GM18520 (cell line): ENCODE data around the gene MKS1.

Source experiments
- ATAC-seq: cut with Tn5 transposase; IDR thresholded peaks from one replicate; pipeline ENCODE4 v1.9.1; 2021; ENCODE audit not compliant: unreplicated experiment

The MKS1 gene

DNA sequence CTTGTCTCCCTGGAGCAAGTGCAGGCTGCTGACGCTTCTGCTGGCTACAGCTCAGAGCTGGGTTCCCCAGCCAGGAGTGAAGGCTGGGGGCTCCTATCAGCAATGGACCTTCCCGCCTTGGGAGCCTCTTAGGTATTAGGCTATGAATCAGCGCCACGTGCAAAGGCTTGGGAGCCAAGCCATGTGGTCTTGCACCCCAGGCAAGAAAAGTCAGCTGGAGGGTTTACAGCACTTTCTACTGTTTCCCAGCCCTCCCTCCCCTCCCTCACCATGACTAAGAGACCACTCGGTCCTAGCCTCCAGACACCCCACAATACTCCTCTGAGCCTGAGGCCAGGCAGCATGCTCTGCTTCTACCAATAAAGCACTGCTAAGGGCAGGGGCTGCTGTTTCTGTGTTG is 14.3 kb downstream of the MKS1 start:
- no peak for ATAC-seq

DNA sequence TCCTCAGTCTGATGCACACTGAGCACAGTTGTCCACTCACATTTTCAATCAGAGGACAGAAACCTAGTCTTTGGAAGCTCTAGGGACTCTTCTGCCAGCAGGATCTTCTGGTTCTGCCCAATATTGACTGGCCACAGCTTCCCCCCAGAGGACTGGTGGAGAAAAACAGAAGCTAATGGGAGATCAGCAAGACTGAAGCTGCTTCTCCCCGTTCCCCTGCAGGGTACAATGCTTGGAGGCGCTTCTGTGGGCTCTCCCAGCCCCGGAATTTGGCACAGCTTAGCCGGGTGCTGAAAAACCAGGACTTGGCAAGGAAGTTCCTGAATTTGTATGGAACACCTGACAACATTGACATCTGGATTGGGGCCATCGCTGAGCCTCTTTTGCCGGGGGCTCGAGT is 16.2 kb downstream of the MKS1 start:
- no peak for ATAC-seq

- ATAC-seq = no peak
Measured at GRCh38 chr17:58200024-58200633, 18.9 kb downstream of the MKS1 start.

- ATAC-seq = no peak
Measured at GRCh38 chr17:58196610-58197009, 22.4 kb downstream of the MKS1 start.

DNA sequence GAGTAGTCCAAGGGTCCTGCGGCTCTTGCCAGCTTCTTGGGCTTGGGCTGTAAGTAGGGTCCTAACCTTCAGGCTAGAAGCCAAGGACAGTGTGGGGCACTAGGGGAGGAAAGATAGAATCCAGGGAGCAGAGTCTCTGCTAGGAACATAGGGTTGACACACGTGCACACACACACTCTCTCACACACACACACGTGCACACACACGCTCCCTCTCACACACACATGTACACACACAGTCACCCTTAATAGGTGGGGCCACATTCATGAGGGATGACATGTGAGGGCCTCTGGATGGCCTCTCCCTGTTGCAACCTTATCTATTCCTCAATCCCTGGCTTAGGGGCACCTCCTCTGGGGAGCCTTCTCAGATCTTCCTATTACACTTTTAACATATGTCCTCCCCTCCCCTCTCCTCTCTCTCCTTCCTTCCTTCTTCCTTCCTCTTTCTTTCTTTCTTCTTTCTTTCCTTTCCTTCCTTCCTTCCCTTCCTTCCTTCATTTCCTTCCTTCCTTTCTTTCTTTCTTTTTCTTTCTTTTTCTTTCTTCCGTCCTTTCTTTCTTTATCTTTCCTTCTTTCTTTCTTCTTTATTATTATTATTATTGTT is 23.4 kb downstream of the MKS1 start:
- no peak for ATAC-seq

GRCh38 chr17:58193641-58194255 is 25.3 kb downstream of the MKS1 start:
- ATAC-seq = no peak

- ATAC-seq = no peak
Measured at GRCh38 chr17:58192612-58193011, 26.4 kb downstream of the MKS1 start, which contains the start of gene EPX. EPX (plus strand) TSS chr17:58192726; CDS start chr17:58192847, 121 bp downstream.

DNA sequence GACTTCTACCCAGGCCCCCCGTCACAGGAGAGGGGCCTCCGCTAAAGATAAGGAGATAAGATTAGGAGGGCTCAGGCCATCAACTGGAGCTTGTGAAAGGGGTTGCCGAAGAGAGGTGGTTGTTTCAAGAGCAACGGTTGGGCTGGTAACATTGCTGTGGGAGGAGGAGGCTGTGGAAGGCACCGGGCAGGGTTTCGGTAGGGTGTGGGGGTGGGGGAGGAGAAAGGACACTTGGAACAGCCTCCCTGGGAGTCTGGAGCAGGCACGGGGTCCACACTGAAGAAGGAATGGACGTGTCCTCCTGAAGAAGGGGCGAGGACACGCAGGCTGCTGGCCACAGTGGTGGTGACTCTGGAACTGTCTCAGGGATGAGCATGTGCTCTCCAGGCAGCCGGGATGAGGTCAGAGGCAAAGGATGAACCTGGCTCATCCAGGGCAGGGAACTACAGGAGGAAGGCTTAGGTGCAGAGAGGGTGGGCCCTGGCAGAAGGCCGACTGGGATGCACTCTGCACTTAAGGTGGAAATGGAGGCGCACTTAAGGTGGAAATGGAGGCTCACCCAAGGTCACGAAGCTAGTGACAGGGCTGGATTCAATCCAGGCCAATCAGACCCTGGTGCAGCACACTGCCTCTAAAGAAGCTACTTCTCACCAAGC is 27.7 kb downstream of the MKS1 start:
- no peak for ATAC-seq

DNA sequence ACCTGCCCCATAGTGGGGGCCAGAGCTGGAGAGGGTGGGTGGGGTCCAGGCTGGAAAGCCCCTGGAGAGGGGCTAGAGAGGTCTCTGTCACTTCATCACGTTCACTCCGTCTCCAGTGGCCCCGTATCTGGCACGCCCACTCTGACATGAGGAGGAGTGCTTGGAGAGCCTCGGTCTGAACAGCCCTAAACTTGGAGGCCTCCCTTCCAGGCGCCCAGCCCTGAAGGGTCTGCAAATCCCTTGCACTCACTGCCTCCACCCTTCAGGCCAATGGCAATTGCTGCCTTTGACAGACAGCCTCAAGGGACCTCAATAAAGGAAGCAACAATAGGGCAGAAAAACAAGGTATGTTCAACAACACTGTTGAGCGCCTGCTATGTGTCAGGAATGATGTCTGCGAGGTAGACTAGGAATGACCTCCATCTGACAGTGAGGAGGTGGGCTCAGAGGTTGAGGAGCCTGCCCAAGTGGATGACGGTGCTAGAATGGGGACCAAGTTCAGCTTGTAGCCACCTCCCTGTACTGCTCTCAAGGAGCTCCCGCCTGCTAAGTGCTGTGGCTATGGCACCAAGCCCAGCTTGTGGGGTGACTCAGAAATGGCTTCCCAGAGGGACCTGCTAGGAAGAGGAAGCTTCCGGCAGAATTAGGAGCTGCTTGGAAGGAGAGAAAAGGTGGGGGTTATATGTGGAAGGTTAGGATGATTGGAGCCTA is 29.5 kb downstream of the MKS1 start:
- no peak for ATAC-seq

- ATAC-seq = no peak
Measured at GRCh38 chr17:58187675-58188074, 31.4 kb downstream of the MKS1 start.

GRCh38 chr17:58187063-58187462 is 32.0 kb downstream of the MKS1 start:
- ATAC-seq = no peak

DNA sequence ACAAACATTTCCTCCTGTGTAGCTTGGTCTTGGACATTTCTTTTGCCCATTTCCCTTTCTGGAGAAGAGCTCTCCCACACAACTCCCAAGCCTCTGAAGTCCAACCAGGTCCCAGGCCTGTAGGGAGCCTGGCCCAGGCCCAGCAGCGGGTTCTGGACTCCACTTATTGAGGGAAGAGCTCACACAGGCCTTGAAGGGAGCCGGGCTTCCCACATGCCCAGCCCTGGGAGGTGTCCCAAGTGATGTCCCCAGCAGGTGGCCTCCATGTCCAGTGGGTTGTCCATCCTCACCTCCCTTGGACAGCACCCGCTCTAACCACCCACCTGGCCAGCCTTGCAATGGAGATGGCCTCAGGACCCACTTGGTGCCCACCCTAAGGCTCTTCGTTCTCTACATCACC is 32.5 kb downstream of the MKS1 start:
- ATAC-seq = no peak

GRCh38 chr17:58184986-58185761 is 33.9 kb downstream of the MKS1 start:
- no peak for ATAC-seq

- no peak for ATAC-seq
Measured at GRCh38 chr17:58184308-58184985, 34.6 kb downstream of the MKS1 start.

- no peak for ATAC-seq
Measured at GRCh38 chr17:58183514-58183913, 35.5 kb downstream of the MKS1 start.

DNA sequence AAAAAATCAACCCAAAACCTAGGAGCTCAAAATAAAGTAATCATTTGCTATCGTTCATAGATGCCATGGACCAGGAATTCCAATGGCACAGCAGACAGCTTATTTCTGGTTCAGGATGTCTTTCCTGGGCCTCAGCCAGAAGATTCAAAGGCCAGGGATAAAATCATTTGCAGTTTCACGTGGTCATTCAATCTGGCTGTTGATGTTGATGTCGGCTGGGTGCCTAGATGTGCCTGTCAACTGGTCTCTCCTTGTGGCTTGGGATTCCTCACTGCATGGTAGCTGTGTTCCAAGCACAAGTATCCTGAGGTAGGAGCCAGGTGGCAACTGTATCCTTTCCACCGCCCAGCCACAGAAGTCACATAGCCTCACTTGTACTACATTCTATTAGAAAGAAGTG is 37.3 kb downstream of the MKS1 start:
- ATAC-seq = no peak

DNA sequence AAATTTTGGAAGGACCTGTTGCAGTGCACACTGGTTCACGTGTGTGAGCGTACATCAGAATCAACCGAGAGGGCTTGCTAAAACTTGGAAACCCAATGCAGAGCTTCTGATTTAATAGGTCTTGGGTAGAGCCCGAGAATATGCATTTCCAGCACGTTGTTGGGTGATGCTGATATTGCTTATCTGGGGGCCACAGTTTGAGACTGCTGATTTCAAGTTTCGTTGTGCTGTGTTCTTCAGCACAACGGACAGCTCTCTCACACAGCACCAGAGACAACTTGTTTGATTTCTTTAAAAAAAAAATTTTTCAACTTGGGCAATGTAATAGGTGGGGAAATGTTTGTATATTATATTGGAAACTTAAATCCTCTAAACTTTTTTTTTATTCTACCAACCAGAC is 42.9 kb downstream of the MKS1 start:
- ATAC-seq = no peak

- ATAC-seq = no peak
Measured at GRCh38 chr17:58174871-58175270, 44.2 kb downstream of the MKS1 start.

DNA sequence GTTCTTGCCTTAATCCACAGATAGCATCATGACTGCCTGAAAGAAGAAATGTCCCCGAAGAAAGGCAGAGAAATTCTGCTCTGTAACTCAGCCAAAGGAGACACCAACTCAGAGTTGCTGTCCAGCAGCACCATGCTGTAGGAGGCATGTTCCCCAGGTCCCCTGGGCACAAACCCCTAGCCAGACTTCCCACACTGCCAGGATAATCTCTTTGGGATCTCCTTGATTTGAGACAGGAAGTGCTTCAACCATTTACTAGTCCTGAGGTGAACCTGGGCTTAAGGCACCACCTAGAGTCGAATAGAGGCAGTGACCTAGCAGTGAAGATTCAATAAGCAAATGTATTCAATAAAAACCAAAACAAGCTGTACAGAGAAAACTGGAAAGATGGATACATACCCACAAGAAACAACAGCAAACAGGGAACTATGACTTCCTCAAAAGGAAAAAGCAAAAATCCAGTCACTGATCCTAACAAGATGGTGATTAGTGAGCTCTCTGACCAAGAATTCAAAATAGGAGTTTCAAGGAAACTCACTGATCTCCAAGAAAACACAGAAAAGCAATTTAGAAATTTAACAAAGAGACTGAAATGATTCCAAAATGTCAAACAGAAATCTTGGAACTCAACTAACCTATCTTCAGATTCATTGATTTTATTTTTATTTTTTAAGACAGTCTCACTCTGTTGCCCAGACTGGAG is 46.5 kb downstream of the MKS1 start:
- ATAC-seq = no peak

GRCh38 chr17:58170622-58171021 is 48.4 kb downstream of the MKS1 start:
- ATAC-seq = no peak
